ENCODE measurements around the gene CCR5.
"Not testable (repeated sequence)": the region's sequence is repeated elsewhere in the genome, so short reads cannot be mapped to it uniquely, and the experiment has no call there.

CCR5 gene

DNA sequence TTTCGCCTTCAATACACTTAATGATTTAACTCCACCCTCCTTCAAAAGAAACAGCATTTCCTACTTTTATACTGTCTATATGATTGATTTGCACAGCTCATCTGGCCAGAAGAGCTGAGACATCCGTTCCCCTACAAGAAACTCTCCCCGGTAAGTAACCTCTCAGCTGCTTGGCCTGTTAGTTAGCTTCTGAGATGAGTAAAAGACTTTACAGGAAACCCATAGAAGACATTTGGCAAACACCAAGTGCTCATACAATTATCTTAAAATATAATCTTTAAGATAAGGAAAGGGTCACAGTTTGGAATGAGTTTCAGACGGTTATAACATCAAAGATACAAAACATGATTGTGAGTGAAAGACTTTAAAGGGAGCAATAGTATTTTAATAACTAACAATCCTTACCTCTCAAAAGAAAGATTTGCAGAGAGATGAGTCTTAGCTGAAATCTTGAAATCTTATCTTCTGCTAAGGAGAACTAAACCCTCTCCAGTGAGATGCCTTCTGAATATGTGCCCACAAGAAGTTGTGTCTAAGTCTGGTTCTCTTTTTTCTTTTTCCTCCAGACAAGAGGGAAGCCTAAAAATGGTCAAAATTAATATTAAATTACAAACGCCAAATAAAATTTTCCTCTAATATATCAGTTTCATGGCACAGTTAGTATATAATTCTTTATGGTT, at the start of gene CCR5:
CCR5 (plus strand) TSS at position 108 of the 680 bp plus-strand sequence. CDS start 1,957 bp downstream, outside the sequence.
- H3K4me2 ChIP-seq, result no peak within 1 kb of the TSS
- H3K27ac ChIP-seq, result no peak within 1 kb of the TSS

DNA sequence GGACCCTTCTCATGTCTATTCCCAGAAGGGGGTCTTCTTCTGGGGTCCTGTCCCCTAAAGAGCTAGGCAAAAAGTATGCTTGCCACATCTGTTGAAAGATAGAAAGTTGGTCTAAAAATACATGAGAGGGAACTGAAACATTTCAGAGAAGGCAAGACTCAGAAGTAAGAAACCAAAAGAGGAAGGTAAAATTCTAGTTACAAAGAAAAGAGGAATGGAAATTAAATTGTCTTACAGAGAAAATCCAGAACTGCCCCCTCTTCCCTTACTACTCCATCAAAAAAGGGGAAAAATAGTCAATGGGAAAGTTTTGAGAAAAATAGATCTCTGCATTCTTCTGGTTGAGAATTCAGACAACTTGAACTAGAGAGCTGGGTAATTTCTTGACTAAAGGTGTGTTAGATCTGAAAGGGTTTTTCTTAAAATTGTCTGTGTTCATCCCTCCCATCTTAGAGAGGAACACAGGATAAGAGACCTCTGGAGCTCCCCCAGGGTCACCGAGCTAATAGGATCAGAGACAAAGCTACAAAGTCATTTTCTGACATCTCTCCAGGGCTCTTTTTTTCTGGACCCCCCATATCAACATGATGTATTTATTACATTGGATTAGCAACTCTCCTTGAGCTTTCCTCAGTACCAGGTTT, 49.2 kb upstream of the CCR5 start:
- Histone ChIP-seq H3K27ac (peak overlapping the region; percentile 58; the same call in 1 of the 2 replicates), H3K4me2 (peak overlapping the region; percentile 67), H3K4me3 (no peak overlapping the region), H3K9ac (0 out of 2 replicates have a peak overlapping the region, but pooled peaks have one; percentile 16), H3K4me1 (peaks cover 19% of the 10 kb centered on the region), H3K27me3 (no peaks in the 10 kb centered on the region), H4K20me1 (no peaks in the 10 kb centered on the region), H3K9me3 (0 out of 2 replicates have a peak, but pooled peaks cover 4% of the 10 kb centered on the region), H3K36me3 (no peaks in the 10 kb centered on the region)
- no peak for TF ChIP-seq Cebpa-rat (IDR thresholded peaks at IDR 0.05)

More for the DNA sequence above, at the start of gene CCR5:
- TF ChIP-seq Cebpa-rat (IDR thresholded peaks at IDR 0.05), result no peak
- H4K20me1 ChIP-seq, result no peaks in the 10 kb centered on the region
- H3K4me3 ChIP-seq, result no peak within 1 kb of the TSS
- H3K36me3 ChIP-seq, result no peaks in the 10 kb centered on the region
- H3K9ac ChIP-seq, result no peak within 1 kb of the TSS
- H3K4me1 ChIP-seq, result peaks cover 8% of the 10 kb centered on the region
- H3K9me3 ChIP-seq, result no peaks in the 10 kb centered on the region
- H3K27me3 ChIP-seq, result no peaks in the 10 kb centered on the region

DNA sequence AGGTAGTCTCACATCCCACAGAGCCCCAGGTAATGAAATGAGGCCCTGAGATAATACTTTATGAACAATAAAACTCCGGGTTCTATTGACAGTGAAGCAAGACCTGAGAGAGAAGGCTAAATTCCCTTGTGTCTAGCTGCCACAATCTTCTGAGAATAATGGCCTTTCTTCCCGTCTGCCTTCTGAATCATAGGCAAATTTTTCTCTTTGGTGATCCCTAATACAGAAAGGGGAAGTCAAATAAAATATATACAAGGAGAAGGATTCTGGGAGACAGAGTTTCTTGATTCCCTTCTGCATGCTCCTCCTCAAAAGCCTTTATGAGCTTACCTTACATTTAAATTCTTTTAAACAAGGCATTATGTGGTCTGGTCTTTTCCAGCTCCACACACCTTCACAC, 46.7 kb upstream of the CCR5 start:
- no peaks in the 10 kb centered on the region for H4K20me1 ChIP-seq
- H3K9ac ChIP-seq, result no peak overlapping the region
- no peak overlapping the region for H3K4me3 ChIP-seq
- H3K27ac ChIP-seq, result no peak overlapping the region
- peaks cover 19% of the 10 kb centered on the region for H3K4me1 ChIP-seq
- H3K27me3 ChIP-seq, result no peaks in the 10 kb centered on the region
- peaks cover 11% of the 10 kb centered on the region for H3K9me3 ChIP-seq
- no peaks in the 10 kb centered on the region for H3K36me3 ChIP-seq
- H3K4me2 ChIP-seq, result no peak overlapping the region
- no peak for TF ChIP-seq Cebpa-rat (IDR thresholded peaks at IDR 0.05)

DNA sequence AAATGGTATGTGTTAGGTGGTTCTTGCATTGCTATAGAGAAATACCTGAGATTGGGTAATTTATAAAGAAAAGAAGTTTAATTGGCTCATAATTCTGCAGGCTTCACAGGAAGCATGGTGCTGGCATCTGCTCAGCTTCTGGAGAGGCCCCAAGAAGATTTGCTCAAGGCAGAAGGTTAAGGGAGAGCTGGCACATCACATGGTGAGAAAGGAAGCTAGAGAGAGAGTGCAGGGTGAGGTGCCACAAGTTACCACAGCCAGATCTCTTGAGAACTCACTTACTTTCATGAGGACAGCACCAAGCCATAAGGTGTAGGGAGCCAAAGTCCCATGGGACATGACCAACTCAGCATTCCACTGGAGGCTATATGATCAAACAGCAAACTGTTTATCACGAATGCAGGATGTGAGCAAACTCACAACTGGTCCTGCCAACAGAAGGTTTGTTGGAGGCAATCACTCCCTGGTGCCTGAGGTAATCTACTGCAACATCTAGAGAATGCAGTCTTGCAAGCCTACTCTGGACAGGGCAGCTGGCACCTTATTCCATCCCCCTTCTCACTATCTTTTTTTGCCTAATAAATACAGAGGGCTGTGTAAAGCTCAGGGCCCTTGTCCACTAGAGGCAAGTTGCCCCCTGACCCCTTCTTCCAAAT, 45.0 kb upstream of the CCR5 start:
- H3K27ac ChIP-seq, result no peak overlapping the region
- no peak for TF ChIP-seq Cebpa-rat (IDR thresholded peaks at IDR 0.05)
- no peak overlapping the region for H3K9ac ChIP-seq
- peaks cover 11% of the 10 kb centered on the region for H3K9me3 ChIP-seq
- no peaks in the 10 kb centered on the region for H3K27me3 ChIP-seq
- no peaks in the 10 kb centered on the region for H3K36me3 ChIP-seq
- H3K4me1 ChIP-seq, result peaks cover 17% of the 10 kb centered on the region
- H3K4me2 ChIP-seq, result no peak overlapping the region
- no peak overlapping the region for H3K4me3 ChIP-seq
- H4K20me1 ChIP-seq, result no peaks in the 10 kb centered on the region

DNA sequence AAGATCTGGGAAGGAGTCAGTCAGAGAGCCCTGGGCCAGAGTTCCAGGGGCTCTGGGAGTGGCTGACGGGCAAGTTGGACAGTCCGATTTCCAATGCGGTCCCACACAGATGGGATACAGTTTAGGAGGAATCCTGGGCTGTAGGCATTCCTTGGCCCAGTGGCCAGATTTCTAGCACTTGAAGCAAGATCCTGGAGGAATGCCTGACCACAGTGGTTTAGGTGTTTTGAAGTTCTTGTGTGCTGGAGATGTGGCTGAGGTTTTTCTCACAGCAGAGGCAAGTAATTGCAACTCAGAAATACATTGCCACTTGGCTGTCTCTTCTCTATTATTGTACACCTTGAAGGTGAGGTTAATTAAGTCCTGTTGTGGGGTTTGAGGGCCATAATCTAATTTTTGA, 40.1 kb upstream of the CCR5 start:
- H3K4me3 ChIP-seq, H3K36me3 ChIP-seq, H4K20me1 ChIP-seq, H3K27ac ChIP-seq, H3K4me1 ChIP-seq, H3K9ac ChIP-seq, H3K4me2 ChIP-seq, H3K27me3 ChIP-seq: not testable (repeated sequence)
- H3K9me3 ChIP-seq, result peaks cover 11% of the 10 kb centered on the region

DNA sequence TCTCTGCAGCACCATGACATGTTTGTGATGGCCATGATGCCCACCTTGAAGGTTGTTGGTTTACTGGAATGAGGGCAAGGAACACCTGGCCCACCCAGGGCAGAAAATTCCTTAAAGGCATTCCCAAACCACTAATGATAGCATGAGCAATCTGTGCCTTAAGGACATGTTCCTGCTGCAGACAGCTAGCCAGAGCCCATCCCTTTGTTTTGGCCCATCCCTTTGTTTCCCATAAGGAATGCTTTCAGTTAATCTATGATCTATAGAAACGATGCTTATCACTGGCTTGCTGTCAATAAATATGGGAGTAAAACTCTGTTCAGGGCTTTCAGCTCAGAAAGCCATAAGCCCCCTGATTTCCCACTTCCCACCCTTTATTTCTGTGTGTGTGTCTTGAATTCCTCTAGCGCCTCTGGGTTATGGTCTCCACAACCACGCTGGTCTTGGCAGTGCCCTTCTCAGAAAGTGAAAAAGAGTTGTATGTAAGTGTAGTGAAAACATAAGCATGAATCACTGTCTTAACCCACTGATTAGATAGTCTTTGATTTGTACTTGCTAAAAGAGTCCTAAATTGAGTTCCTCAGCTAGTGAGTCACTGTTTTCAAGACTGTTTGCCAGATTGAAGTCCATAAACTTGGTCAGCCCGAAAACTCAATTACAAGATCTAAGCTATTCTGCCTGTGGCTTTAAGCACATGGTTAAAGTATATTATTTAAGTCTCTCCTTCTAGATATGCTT, 35.8 kb upstream of the CCR5 start:
- Histone ChIP-seq H3K27ac (no peak overlapping the region), H3K4me2 (no peak overlapping the region), H3K4me1 (no peaks in the 10 kb centered on the region), H4K20me1 (no peaks in the 10 kb centered on the region), H3K4me3 (no peak overlapping the region), H3K9me3 (peaks cover 27% of the 10 kb centered on the region), H3K36me3 (no peaks in the 10 kb centered on the region; the same call in 1 of the 2 replicates), H3K9ac (no peak overlapping the region), H3K27me3 (no peaks in the 10 kb centered on the region)
- TF ChIP-seq Cebpa-rat (IDR thresholded peaks at IDR 0.05), result no peak

DNA sequence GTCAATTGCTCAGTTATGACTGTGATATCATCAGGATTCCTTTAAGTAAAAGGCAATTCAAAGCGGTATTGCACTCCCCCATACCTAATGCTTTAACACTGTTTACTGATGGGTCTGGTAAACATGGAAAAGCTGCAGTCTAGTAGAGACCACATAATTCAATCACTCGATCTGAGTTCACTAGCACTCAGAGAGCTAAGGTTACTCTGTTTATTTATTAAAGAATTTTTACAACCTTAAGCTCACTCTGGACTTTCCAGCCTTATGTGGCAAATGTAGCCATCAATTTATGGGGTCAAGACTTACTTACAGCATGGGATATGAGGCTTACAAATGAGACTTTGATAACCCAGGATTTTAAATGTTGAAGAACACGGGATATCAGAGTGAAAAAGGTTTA, 35.2 kb upstream of the CCR5 start:
- Histone ChIP-seq H4K20me1 (no peaks in the 10 kb centered on the region), H3K9ac (no peak overlapping the region), H3K4me2 (no peak overlapping the region), H3K36me3 (no peaks in the 10 kb centered on the region; the same call in 1 of the 2 replicates), H3K9me3 (peaks cover 32% of the 10 kb centered on the region), H3K27ac (no peak overlapping the region), H3K4me1 (no peaks in the 10 kb centered on the region), H3K4me3 (no peak overlapping the region), H3K27me3 (no peaks in the 10 kb centered on the region)
- TF ChIP-seq Cebpa-rat (IDR thresholded peaks at IDR 0.05), result no peak

DNA sequence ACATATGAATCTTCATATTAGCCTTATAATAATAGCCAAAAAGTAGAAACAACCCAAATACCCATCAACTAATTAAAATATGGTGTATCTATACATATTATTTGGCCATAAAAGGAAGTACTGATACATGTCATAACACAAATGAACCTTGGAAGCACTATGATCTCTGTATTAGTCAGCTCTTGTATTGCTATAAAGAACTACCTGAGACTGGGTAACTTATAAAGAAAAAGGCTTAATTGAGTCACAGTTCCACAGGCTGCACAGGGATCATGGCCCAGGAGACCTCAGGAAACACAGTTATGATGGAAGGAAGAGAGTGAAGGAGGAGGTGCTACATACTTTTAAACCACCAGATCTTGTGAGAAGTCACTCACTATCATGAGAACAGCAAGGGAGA, 32.8 kb upstream of the CCR5 start:
- Histone ChIP-seq H3K9ac (no peak overlapping the region), H3K36me3 (no peaks in the 10 kb centered on the region; the same call in 1 of the 2 replicates), H3K9me3 (peaks cover 32% of the 10 kb centered on the region), H3K4me1 (no peaks in the 10 kb centered on the region), H3K4me2 (no peak overlapping the region), H3K27me3 (no peaks in the 10 kb centered on the region), H3K4me3 (no peak overlapping the region), H3K27ac (no peak overlapping the region), H4K20me1 (no peaks in the 10 kb centered on the region)
- no peak for TF ChIP-seq Cebpa-rat (IDR thresholded peaks at IDR 0.05)

DNA sequence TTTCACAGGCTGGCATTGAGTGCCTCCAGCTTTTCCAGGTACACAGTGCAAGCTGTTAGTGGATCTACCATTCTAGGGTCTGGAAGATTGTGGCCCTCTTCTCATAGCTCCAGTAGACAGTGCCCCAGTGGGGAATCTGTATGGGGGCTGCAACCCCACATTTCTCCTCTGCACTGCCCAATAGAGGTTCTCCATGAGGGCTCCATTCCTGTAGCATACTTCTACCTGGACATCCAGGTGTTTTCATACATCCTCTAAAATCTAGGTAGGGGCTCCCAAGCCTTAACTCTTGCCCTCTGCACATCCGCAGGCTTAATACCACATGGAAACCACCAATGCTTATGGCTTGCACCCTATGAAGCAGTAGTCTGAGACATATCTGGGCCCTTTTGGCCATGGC, 31.9 kb upstream of the CCR5 start:
- no peaks in the 10 kb centered on the region for H3K27me3 ChIP-seq
- no peak for TF ChIP-seq Cebpa-rat (IDR thresholded peaks at IDR 0.05)
- no peak overlapping the region for H3K9ac ChIP-seq

More for the DNA sequence above, 31.9 kb upstream of the CCR5 start:
- peaks cover 32% of the 10 kb centered on the region for H3K9me3 ChIP-seq
- no peaks in the 10 kb centered on the region for H4K20me1 ChIP-seq
- H3K4me3 ChIP-seq, result peak overlapping the region; percentile 23; the same call in 1 of the 2 replicates
- no peak overlapping the region for H3K27ac ChIP-seq
- H3K36me3 ChIP-seq, result no peaks in the 10 kb centered on the region; the same call in 1 of the 2 replicates
- H3K4me1 ChIP-seq, result no peaks in the 10 kb centered on the region
- H3K4me2 ChIP-seq, result no peak overlapping the region
